Mucosa of stomach (tissue), 1 donor: Measurements from ENCODE around the gene CACNA2D3.

Experiments used
- H3K27me3 ChIP-seq: one replicate; pipeline ENCODE4 v1.7.0; 2013; ENCODE audit warnings: mild to moderate bottlenecking, low read length; ENCODE audit not compliant: control insufficient read depth, insufficient read depth
- H3K36me3 ChIP-seq: one replicate; pipeline ENCODE4 v1.7.0; 2013; ENCODE audit warnings: low read length; ENCODE audit not compliant: control insufficient read depth, insufficient read depth
- H3K4me1 ChIP-seq: one replicate; pipeline ENCODE4 v1.7.0; 2013; ENCODE audit warnings: mild to moderate bottlenecking, low read length; ENCODE audit not compliant: control insufficient read depth, insufficient read depth
- H3K4me3 ChIP-seq: one replicate; pipeline ENCODE4 v1.7.0; 2013; ENCODE audit warnings: low read length
- H3K9ac ChIP-seq: one replicate; pipeline ENCODE4 v1.7.0; 2013; ENCODE audit warnings: mild to moderate bottlenecking, low read length, moderate library complexity
- H3K9me3 ChIP-seq: one replicate; pipeline ENCODE4 v1.7.0; 2013; ENCODE audit warnings: mild to moderate bottlenecking, low read length, moderate library complexity; ENCODE audit not compliant: control insufficient read depth
- donor health status: Pancreatic carcinoma.

Gene CACNA2D3

DNA sequence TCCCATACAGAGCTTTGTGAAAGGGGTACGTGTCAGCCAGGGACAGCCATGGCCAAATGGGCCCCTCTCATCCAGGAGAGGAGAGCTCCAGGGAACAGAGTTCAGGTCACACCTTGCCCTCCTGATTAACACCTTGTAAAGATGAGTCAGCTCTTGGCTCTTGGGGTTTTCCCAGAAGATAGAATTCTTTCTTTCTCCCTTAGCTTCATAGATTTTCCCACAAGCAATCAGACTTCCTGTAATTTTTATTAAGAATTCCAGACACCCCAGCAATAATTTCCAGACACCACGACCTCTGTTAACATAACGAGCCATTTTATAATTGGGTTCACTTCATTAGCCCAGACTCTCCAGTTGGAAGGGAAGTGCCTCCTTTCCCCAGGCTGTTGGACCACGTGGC lies 719.1 kb downstream of the CACNA2D3 start:
- Histone ChIP-seq H3K9me3 (no peaks in the 10 kb centered on the region), H3K4me3 (no peak overlapping the region), H3K4me1 (no peaks in the 10 kb centered on the region), H3K9ac (no peak overlapping the region), H3K36me3 (no peaks in the 10 kb centered on the region), H3K27me3 (no peaks in the 10 kb centered on the region)

- H3K36me3 ChIP-seq: no peaks in the 10 kb centered on the region
- H3K4me1 ChIP-seq: no peaks in the 10 kb centered on the region
- H3K27me3 ChIP-seq: no peaks in the 10 kb centered on the region
- H3K4me3 ChIP-seq: no peak overlapping the region
- H3K9me3 ChIP-seq: no peaks in the 10 kb centered on the region
- H3K9ac ChIP-seq: no peak overlapping the region
Observed at GRCh38 chr3:54843352-54843751, 721.0 kb downstream of the CACNA2D3 start.

- H3K4me3 ChIP-seq: no peak overlapping the region
- no peak overlapping the region for H3K9ac ChIP-seq
- no peaks in the 10 kb centered on the region for H3K36me3 ChIP-seq
- no peaks in the 10 kb centered on the region for H3K9me3 ChIP-seq
- no peaks in the 10 kb centered on the region for H3K4me1 ChIP-seq
- H3K27me3 ChIP-seq: no peaks in the 10 kb centered on the region
Observed at GRCh38 chr3:54844211-54844610, 721.9 kb downstream of the CACNA2D3 start.

DNA sequence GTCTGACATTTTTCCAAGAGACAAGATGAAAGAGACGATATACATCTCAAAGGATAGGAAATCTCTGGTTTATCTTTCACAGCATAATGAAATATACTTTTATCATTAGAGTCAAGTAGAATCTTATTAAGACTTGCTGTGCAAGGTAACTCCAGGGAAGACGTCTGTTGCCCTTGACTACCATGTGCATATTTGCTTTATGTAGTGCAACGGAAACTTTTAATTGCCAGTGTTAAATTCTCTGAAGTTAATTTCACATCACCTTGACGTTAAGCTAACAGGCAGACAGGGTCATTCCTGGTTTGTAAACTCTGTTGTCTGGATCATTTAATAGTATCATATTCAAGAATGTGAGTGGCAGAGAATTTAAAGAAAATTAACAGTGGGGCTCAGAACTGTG lies 722.7 kb downstream of the CACNA2D3 start:
- Histone ChIP-seq H3K36me3 (no peaks in the 10 kb centered on the region), H3K9me3 (no peaks in the 10 kb centered on the region), H3K4me3 (no peak overlapping the region), H3K27me3 (no peaks in the 10 kb centered on the region), H3K4me1 (no peaks in the 10 kb centered on the region), H3K9ac (no peak overlapping the region)

DNA sequence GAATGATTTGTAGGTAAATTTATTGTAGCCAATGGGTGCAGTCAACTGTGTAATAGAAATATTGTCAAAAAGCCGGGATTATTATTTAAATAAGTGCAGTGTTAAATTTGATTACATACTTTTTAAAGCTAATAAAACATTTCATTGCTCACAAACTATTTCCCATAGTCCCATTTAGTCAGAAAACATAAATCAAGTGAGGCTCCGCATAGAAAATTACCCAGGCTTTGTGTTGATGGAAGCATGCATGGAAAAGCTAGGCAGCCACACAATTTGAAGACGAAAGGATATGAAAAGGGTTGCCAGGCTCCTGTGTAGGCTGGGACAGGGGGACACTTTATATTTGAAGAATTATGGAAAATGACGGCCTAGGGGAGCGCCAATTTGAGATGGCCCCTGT lies 723.2 kb downstream of the CACNA2D3 start:
- Histone ChIP-seq H3K9me3 (no peaks in the 10 kb centered on the region), H3K27me3 (no peaks in the 10 kb centered on the region), H3K4me1 (no peaks in the 10 kb centered on the region), H3K4me3 (no peak overlapping the region), H3K9ac (no peak overlapping the region), H3K36me3 (no peaks in the 10 kb centered on the region)

DNA sequence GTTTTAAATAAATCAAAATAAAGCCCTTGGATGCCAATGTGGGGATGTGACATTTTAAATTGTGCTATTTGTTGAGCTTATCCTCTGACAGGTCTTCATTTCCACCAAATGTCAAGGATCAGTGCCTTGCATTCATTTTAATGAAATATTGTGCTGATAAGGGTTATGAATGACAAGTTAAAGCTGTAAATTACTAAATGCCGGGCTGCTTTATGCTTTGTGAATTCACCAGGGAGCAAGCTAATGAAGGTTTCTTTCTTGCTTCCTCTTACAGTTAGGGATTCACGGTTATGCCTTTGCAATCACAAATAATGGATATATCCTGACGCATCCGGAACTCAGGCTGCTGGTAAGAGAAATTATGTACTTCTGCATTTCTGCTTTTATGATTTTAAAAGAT lies 723.8 kb downstream of the CACNA2D3 start:
- H3K4me1 ChIP-seq: no peaks in the 10 kb centered on the region
- H3K36me3 ChIP-seq: no peaks in the 10 kb centered on the region
- H3K27me3 ChIP-seq: no peaks in the 10 kb centered on the region
- H3K9ac ChIP-seq: no peak overlapping the region
- H3K4me3 ChIP-seq: no peak overlapping the region
- no peaks in the 10 kb centered on the region for H3K9me3 ChIP-seq

DNA sequence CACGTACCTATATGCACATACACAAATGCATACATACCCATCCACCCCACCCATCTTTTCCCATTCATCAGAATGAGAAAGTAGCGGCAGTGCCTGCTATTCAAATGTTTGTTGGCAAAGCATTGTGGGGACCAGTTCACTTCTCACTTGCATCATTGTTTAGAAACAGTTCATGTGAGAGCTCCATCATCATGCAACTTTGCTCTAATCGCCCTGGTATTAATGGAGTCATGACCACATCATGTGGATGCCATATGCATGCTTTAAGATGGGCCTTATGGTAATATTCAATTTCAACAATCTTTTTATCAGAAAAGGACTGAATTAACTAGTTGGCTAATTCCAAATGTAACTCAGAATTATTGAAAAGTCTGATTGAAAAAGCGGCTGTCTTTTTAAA lies 725.0 kb downstream of the CACNA2D3 start:
- Histone ChIP-seq H3K9me3 (no peaks in the 10 kb centered on the region), H3K27me3 (no peaks in the 10 kb centered on the region), H3K4me3 (no peak overlapping the region), H3K36me3 (no peaks in the 10 kb centered on the region), H3K4me1 (no peaks in the 10 kb centered on the region), H3K9ac (no peak overlapping the region)

GRCh38 chr3:54849360-54849759 lies 727.0 kb downstream of the CACNA2D3 start:
- Histone ChIP-seq H3K9ac (no peak overlapping the region), H3K9me3 (no peaks in the 10 kb centered on the region), H3K27me3 (peaks cover 5% of the 10 kb centered on the region), H3K4me3 (no peak overlapping the region), H3K36me3 (no peaks in the 10 kb centered on the region), H3K4me1 (peaks cover 6% of the 10 kb centered on the region)

DNA sequence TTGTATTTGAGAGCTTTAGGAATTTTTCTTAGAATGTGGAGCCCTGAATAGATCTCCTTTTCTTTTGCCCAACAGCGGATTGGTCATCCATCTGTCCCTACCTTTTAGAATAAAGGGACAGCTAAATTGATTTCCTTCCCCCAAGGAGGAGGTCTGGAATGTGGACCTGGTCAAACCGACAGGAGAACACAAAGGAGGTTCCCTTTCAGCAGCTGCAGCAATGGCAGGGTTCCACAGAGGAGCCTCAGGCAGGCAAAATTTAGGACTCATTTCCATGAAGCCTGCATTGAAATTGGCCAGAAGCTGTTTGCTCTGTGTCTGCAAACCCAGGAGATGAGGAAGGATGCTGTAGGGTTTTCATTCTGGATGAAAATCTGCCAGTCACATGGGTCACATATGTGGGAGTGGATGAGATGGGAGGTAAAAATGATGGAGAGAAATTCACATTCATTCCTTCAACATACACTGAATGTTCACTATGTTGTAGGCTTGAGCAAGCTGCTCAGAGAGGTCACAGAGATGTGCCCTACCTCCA lies 728.2 kb downstream of the CACNA2D3 start:
- peaks cover 5% of the 10 kb centered on the region for H3K27me3 ChIP-seq
- H3K4me1 ChIP-seq: peaks cover 6% of the 10 kb centered on the region
- H3K36me3 ChIP-seq: no peaks in the 10 kb centered on the region
- H3K4me3 ChIP-seq: no peak overlapping the region
- H3K9ac ChIP-seq: no peak overlapping the region
- no peaks in the 10 kb centered on the region for H3K9me3 ChIP-seq

DNA sequence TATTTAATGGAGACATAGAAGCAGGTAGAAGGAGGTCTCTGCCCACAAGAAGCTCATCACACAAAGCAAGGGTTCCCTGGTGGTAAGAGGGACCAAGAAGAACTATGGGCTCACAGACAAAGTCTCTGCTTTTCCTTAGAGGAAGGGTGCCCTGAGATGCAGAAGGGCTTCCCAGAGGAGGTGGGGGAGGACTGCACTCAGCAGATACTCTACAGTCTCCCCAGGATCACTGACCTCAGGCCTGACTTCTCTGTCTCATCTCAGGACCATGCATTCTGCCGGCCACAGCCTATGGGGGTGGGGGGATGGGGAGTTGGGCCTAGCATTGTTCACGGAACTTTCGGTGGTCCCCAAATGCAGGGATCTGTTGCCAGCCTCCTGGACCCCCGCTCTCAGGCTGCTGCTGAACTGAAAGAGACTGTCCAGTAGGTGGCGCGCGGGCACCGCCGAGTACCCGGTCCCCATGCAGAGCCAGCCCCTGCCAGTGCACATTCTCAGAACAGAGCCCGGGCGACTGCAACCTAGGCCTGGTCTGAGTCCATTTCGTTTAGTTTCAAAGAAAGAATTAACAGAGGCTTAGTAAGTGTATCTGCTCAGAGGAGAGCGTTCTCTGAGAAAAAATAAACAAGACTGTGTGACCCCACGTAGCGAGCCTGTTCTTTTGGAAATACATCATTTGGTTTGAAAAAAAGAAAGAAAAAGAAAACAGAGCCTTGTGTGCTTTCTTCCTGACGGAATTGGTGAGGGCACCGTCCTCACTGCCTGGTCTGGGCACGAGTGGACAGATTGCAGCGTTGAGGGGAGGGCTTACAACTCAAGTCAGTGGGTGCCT lies 731.4 kb downstream of the CACNA2D3 start:
- Histone ChIP-seq H3K9ac (no peak overlapping the region), H3K4me1 (peaks cover 6% of the 10 kb centered on the region), H3K9me3 (no peaks in the 10 kb centered on the region), H3K36me3 (no peaks in the 10 kb centered on the region), H3K4me3 (no peak overlapping the region), H3K27me3 (peaks cover 9% of the 10 kb centered on the region)

GRCh38 chr3:54856271-54856670 lies 733.9 kb downstream of the CACNA2D3 start:
- peaks cover 6% of the 10 kb centered on the region for H3K4me1 ChIP-seq
- H3K9me3 ChIP-seq: no peaks in the 10 kb centered on the region
- H3K36me3 ChIP-seq: no peaks in the 10 kb centered on the region
- no peak overlapping the region for H3K9ac ChIP-seq
- peaks cover 9% of the 10 kb centered on the region for H3K27me3 ChIP-seq
- no peak overlapping the region for H3K4me3 ChIP-seq

DNA sequence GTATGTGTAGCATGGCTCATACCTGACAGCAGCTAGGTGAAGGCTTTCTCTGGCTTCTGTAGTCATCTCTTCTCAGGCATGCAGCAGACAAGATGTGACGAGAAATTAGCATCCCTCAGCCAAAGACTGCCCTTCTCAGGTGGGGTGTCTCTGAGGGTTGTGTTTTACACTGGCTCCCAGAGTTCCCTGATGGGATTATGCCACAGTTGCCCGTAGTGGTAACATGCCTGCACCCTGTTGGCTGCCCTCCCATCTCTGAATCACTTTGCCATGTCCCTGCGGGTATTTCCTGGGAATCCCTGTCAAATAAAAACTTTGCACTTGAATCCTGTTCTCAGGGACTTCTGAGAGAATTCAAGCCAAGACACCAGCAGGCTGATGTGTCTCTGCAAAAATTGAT lies 735.0 kb downstream of the CACNA2D3 start:
- H3K9me3 ChIP-seq: no peaks in the 10 kb centered on the region
- no peak overlapping the region for H3K9ac ChIP-seq

More for the DNA sequence above, 735.0 kb downstream of the CACNA2D3 start:
- Histone ChIP-seq H3K4me1 (peaks cover 6% of the 10 kb centered on the region), H3K27me3 (peaks cover 9% of the 10 kb centered on the region), H3K4me3 (no peak overlapping the region), H3K36me3 (no peaks in the 10 kb centered on the region)
